MM.1S (cell line): ENCODE measurements around the gene BHLHA15.

Source experiments
- DNase-seq: peaks from one replicate; pipeline ENCODE4 v3.0.0-alpha.2; 2015
- H2AFZ ChIP-seq: fragments of 300-600 bp; sonication (generic); 2 replicates; pipeline ENCODE4 v1.6.0; 2016; ENCODE audit warnings: antibody characterized with exemption, low read length
- H3F3A ChIP-seq: fragments of 300-600 bp; sonication (generic); 2 replicates; pipeline ENCODE4 v1.6.1; 2016; ENCODE audit warnings: mild to moderate bottlenecking, antibody characterized with exemption, low read length, moderate library complexity, mixed read lengths; ENCODE audit not compliant: insufficient read depth
- H3K27ac ChIP-seq: fragments of 300-600 bp; sonication (generic); 2 replicates; pipeline ENCODE4 v1.5.1; 2016; ENCODE audit warnings: mild to moderate bottlenecking, low read length
- H3K27me3 ChIP-seq: fragments of 300-600 bp; sonication (generic); replicated peaks from 2 replicates; pipeline ENCODE4 v1.6.0; 2016; ENCODE audit warnings: low read length; ENCODE audit not compliant: insufficient read depth
- H3K36me3 ChIP-seq: fragments of 300-600 bp; sonication (generic); replicated peaks from 2 replicates; pipeline ENCODE4 v1.6.1; 2016; ENCODE audit warnings: mild to moderate bottlenecking, low read length, mixed read lengths; ENCODE audit not compliant: insufficient read depth
- H3K4me1 ChIP-seq: fragments of 300-600 bp; sonication (generic); 2 replicates; pipeline ENCODE4 v1.6.1; 2016; ENCODE audit warnings: low read length, mixed read lengths
- H3K4me2 ChIP-seq: fragments of 300-600 bp; sonication (generic); 2 replicates; pipeline ENCODE4 v1.6.0; 2016; ENCODE audit warnings: low read depth, low read length
- H3K4me3 ChIP-seq: fragments of 300-600 bp; sonication (generic); 2 replicates; pipeline ENCODE4 v1.5.1; 2016; ENCODE audit warnings: low read length, mixed read lengths
- H3K79me2 ChIP-seq: fragments of 300-600 bp; sonication (generic); 2 replicates; pipeline ENCODE4 v1.6.1; 2016; ENCODE audit warnings: mixed run types, low read length, mixed read lengths
- H3K9ac ChIP-seq: fragments of 300-600 bp; sonication (generic); 2 replicates; pipeline ENCODE4 v1.6.1; 2016; ENCODE audit warnings: low read length, mixed read lengths
- H3K9me2 ChIP-seq: fragments of 300-600 bp; sonication (generic); replicated peaks from 2 replicates; pipeline ENCODE4 v1.6.1; 2016; ENCODE audit warnings: mild to moderate bottlenecking, low read length, mixed read lengths; ENCODE audit not compliant: insufficient read depth
- H3K9me3 ChIP-seq: fragments of 300-600 bp; sonication (generic); replicated peaks from 2 replicates; pipeline ENCODE4 v1.6.1; 2016; ENCODE audit warnings: mild to moderate bottlenecking, low read length, mixed read lengths; ENCODE audit not compliant: insufficient read depth
- H4K20me1 ChIP-seq: fragments of 300-600 bp; sonication (generic); 2 replicates; pipeline ENCODE4 v1.6.1; 2016; ENCODE audit warnings: mild to moderate bottlenecking, low read length, moderate library complexity, mixed read lengths; ENCODE audit not compliant: insufficient read depth
- CTCF ChIP-seq: fragments of 300-600 bp; sonication (generic); IDR thresholded peaks from 2 replicates; pipeline ENCODE4 v1.5.1; 2016; ENCODE audit warnings: antibody characterized with exemption, low read length, mixed read lengths
- EZH2 ChIP-seq: fragments of 300-600 bp; sonication (generic); optimal IDR thresholded peaks from 2 replicates; pipeline ENCODE3; 2017; ENCODE audit warnings: low read depth, mild to moderate bottlenecking, antibody characterized with exemption, low read length, mixed read lengths
- EZH2phosphoT487 ChIP-seq: fragments of 300-600 bp; sonication (generic); IDR thresholded peaks from 2 replicates; pipeline ENCODE4 v1.6.1; 2018; ENCODE audit warnings: antibody characterized with exemption, low read length

The BHLHA15 gene

GRCh38 chr7:98213296-98213887 is 2.2 kb downstream of the BHLHA15 start:
- Histone ChIP-seq H3K79me2 (peaks cover 25% of the 10 kb centered on the region), H3K9me2 (no peaks in the 10 kb centered on the region), H3K4me3 (no peak overlapping the region), H3K9me3 (no peaks in the 10 kb centered on the region), H3K27me3 (no peaks in the 10 kb centered on the region), H3K36me3 (no peaks in the 10 kb centered on the region), H4K20me1 (no peaks in the 10 kb centered on the region), H3K27ac (no peak overlapping the region), H3K4me2 (no peak overlapping the region), H3K9ac (no peak overlapping the region), H3F3A (peaks cover 4% of the 10 kb centered on the region; the same call in 1 of the 2 replicates), H3K4me1 (no peaks in the 10 kb centered on the region), H2AFZ (no peak overlapping the region)
- no peak for TF ChIP-seq EZH2phosphoT487
- TF ChIP-seq CTCF = no peak
- no peak for TF ChIP-seq EZH2
- no peak for DNase-seq

- DNase-seq = no peak
- H4K20me1 ChIP-seq = no peaks in the 10 kb centered on the region
- no peaks in the 10 kb centered on the region for H3K9me2 ChIP-seq
Observed at GRCh38 chr7:98213888-98214810, 2.9 kb downstream of the BHLHA15 start.

GRCh38 chr7:98214811-98215321 is 3.6 kb downstream of the BHLHA15 start:
- Histone ChIP-seq H3F3A (peaks cover 7% of the 10 kb centered on the region; the same call in 1 of the 2 replicates), H2AFZ (no peak overlapping the region), H3K4me1 (0 out of 2 replicates have a peak, but pooled peaks cover 2% of the 10 kb centered on the region), H4K20me1 (no peaks in the 10 kb centered on the region), H3K36me3 (no peaks in the 10 kb centered on the region), H3K4me3 (no peak overlapping the region), H3K9ac (no peak overlapping the region), H3K27me3 (no peaks in the 10 kb centered on the region), H3K4me2 (no peak overlapping the region), H3K9me3 (no peaks in the 10 kb centered on the region), H3K9me2 (no peaks in the 10 kb centered on the region), H3K79me2 (peaks cover 25% of the 10 kb centered on the region), H3K27ac (no peak overlapping the region)
- TF ChIP-seq EZH2 (no peak), CTCF (no peak), EZH2phosphoT487 (no peak)
- DNase-seq = no peak

More at GRCh38 chr7:98213888-98214810, 2.9 kb downstream of the BHLHA15 start:
- no peaks in the 10 kb centered on the region for H3K9me3 ChIP-seq
- peaks cover 25% of the 10 kb centered on the region for H3K79me2 ChIP-seq
- no peaks in the 10 kb centered on the region for H3K4me1 ChIP-seq
- no peak overlapping the region for H3K4me2 ChIP-seq
- H3F3A ChIP-seq = peaks cover 4% of the 10 kb centered on the region; the same call in 1 of the 2 replicates
- TF ChIP-seq CTCF (no peak), EZH2phosphoT487 (no peak), EZH2 (no peak)
- H3K27ac ChIP-seq = no peak overlapping the region
- no peak overlapping the region for H2AFZ ChIP-seq
- no peak overlapping the region for H3K9ac ChIP-seq
- no peaks in the 10 kb centered on the region for H3K36me3 ChIP-seq
- H3K27me3 ChIP-seq = no peaks in the 10 kb centered on the region
- no peak overlapping the region for H3K4me3 ChIP-seq
